ENCODE data around the gene THOC2.

Gene THOC2

GRCh38 chrX:123610915-123611314 is 121.9 kb downstream of the THOC2 start:
- H3K4me3 ChIP-seq (ENCODE audit: low read length), result no peak overlapping the region
- no peak for DNase-seq (ENCODE audit: low read depth)
- TF ChIP-seq CTCF (conservative IDR thresholded peaks at IDR 0.05; ENCODE audit: low read length), result no peak

- H3K4me3 ChIP-seq (ENCODE audit: low read length), result no peak overlapping the region
- no peak for DNase-seq (ENCODE audit: low read depth)
- no peak for TF ChIP-seq CTCF (conservative IDR thresholded peaks at IDR 0.05; ENCODE audit: low read length)
These were observed 125.0 kb downstream of the THOC2 start for GRCh38 chrX:123607806-123608205.

- DNase-seq (ENCODE audit: low read depth), result no peak
- H3K4me3 ChIP-seq (ENCODE audit: low read length), result no peak overlapping the region
- no peak for TF ChIP-seq CTCF (conservative IDR thresholded peaks at IDR 0.05; ENCODE audit: low read length)
These were observed 125.6 kb downstream of the THOC2 start for GRCh38 chrX:123607270-123607669.

GRCh38 chrX:123603491-123603890 is 129.4 kb downstream of the THOC2 start:
- TF ChIP-seq CTCF (conservative IDR thresholded peaks at IDR 0.05; ENCODE audit: low read length), result no peak
- no peak overlapping the region for H3K4me3 ChIP-seq (ENCODE audit: low read length)
- DNase-seq (ENCODE audit: low read depth), result peak; percentile 47

- no peak for TF ChIP-seq CTCF (conservative IDR thresholded peaks at IDR 0.05; ENCODE audit: low read length)
- H3K4me3 ChIP-seq (ENCODE audit: low read length), result no peak overlapping the region
- no peak for DNase-seq (ENCODE audit: low read depth)
These were observed 131.4 kb downstream of the THOC2 start for GRCh38 chrX:123601437-123601836.

GRCh38 chrX:123600181-123600580 is 132.7 kb downstream of the THOC2 start:
- no peak for TF ChIP-seq CTCF (conservative IDR thresholded peaks at IDR 0.05; ENCODE audit: low read length)
- no peak overlapping the region for H3K4me3 ChIP-seq (ENCODE audit: low read length)
- DNase-seq (ENCODE audit: low read depth), result no peak

GRCh38 chrX:123590842-123591486 is 141.9 kb downstream of the THOC2 start:
- H3K4me3 ChIP-seq (ENCODE audit: low read length), result no peak overlapping the region
- peak; percentile 22 for DNase-seq (ENCODE audit: low read depth)
- no peak for TF ChIP-seq CTCF (conservative IDR thresholded peaks at IDR 0.05; ENCODE audit: low read length)

Measured in AG10803 (cell line).